Osteocyte (in vitro differentiated cells): ENCODE measurements around the gene PODXL. TPM values are rescaled to one million over a fixed set of nuclear protein-coding genes. Genes with fewer than 3 reads are reported as not detected.

ENCODE experiments used
- DNase-seq: peaks from one replicate; pipeline ENCODE4 v3.0.0; 2021; ENCODE audit warnings: mixed read lengths; ENCODE audit not compliant: unreplicated experiment; ENCODE audit errors: extremely low spot score
- H3K27ac Mint-ChIP-seq: one replicate; pipeline ENCODE4 v1.8.0; 2021; ENCODE audit warnings: mild to moderate bottlenecking, mixed read lengths; ENCODE audit not compliant: unreplicated experiment
- H3K27me3 Mint-ChIP-seq: one replicate; pipeline ENCODE4 v1.8.0; 2021; ENCODE audit warnings: mixed read lengths; ENCODE audit not compliant: unreplicated experiment
- H3K36me3 Mint-ChIP-seq: one replicate; pipeline ENCODE4 v1.8.0; 2021; ENCODE audit warnings: mixed read lengths; ENCODE audit not compliant: unreplicated experiment
- H3K4me1 Mint-ChIP-seq: one replicate; pipeline ENCODE4 v1.8.0; 2021; ENCODE audit warnings: mixed read lengths; ENCODE audit not compliant: unreplicated experiment
- H3K4me3 Mint-ChIP-seq: one replicate; pipeline ENCODE4 v1.8.0; 2021; ENCODE audit warnings: mild to moderate bottlenecking, moderate library complexity, mixed read lengths; ENCODE audit not compliant: unreplicated experiment
- H3K9me3 Mint-ChIP-seq: one replicate; pipeline ENCODE4 v1.8.0; 2021; ENCODE audit warnings: mixed read lengths; ENCODE audit not compliant: unreplicated experiment
- CTCF ChIP-seq: fragments of 200-600 bp; sonication (generic); IDR thresholded peaks from 2 replicates; pipeline ENCODE4 v1.5.0; 2021; ENCODE audit warnings: antibody characterized with exemption, mild to moderate bottlenecking, moderate library complexity
- total RNA-seq: library from RNA; stranded (reverse); gene quantifications from 2 replicates; pipeline ENCODE4 v1.2.1, GENCODE V29; 2021

Gene PODXL
- total RNA-seq, 1 donor from 2014 or later = 21.2 TPM

DNA sequence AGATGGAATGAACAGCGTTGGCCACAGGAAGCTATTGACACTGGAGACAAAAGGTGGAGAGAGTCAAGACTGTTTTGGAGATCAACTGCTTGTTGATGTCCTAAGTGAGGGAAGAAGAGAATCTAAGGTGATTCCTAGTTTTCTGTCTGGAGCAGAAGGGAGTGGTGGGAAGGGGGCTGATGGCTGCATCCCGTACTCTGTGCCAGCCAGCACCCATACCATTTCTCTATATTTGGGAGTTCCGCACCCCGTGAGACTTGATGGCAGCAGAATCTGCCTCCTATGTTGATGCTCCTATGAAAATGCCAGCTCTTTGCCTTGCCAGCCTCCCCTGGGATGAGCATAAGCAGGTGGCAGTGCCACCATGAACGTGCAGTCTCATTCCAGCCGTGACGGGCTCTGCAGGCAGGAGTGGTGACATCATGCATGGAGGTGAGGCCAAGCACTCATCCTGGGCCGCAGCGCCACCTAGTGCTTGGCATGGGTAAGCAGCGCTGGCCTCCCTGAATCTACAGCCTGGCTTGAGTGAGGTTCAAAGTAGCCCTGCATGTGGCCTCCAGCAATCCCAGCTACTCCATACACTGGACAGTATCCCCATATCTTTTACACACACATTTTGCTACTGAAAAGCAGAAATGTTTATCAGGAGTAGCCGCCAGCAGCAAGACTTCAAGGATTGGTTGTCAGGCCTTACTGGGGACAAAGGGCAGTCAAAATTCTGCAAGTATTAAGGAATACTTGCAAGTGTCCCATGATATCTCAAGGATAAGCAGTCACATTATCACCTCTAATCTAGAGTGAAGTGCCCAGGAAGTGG is 43.0 kb downstream of the PODXL start:
- H3K27me3 Mint-ChIP-seq = no peaks in the 10 kb centered on the region

GRCh38 chr7:131511774-131512535 is 44.5 kb downstream of the PODXL start:
- peaks cover 27% of the 10 kb centered on the region for H3K4me1 Mint-ChIP-seq
- peak; percentile 34 for DNase-seq
- H3K27me3 Mint-ChIP-seq = no peaks in the 10 kb centered on the region
- no peak overlapping the region for H3K4me3 Mint-ChIP-seq
- H3K36me3 Mint-ChIP-seq = peaks cover 5% of the 10 kb centered on the region
- no peaks in the 10 kb centered on the region for H3K9me3 Mint-ChIP-seq
- no peak overlapping the region for H3K27ac Mint-ChIP-seq
- no peak for TF ChIP-seq CTCF

More for the DNA sequence above, 43.0 kb downstream of the PODXL start:
- Mint-ChIP-seq H3K27ac (peak overlapping the region; percentile 45), H3K4me3 (no peak overlapping the region), H3K36me3 (peaks cover 3% of the 10 kb centered on the region), H3K4me1 (peaks cover 20% of the 10 kb centered on the region), H3K9me3 (no peaks in the 10 kb centered on the region)
- peak; percentile 95 for TF ChIP-seq CTCF
- peak; percentile 91 for DNase-seq

DNA sequence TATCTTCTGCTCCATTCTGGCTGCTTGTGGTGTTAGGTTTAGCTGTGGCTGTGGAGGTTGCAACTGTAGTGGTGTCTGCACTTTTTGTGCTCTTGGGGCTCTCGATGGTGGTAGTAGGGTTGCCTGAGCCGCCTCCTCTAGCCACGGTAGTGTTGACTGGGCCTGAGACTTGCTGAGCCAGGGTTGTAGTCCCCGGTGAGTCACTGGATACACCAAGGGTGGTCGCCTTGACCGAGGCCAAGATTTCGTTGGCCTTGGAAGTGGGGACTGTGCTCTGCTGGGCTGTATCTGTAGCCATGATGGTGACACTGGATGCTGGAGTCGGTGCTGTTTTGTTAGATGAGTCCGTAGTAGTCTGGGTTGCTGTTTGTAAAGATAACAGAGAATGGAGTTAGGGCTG is 45.4 kb downstream of the PODXL start:
- no peak for TF ChIP-seq CTCF
- H3K36me3 Mint-ChIP-seq = peaks cover 5% of the 10 kb centered on the region
- no peak overlapping the region for H3K27ac Mint-ChIP-seq
- no peak for DNase-seq
- no peak overlapping the region for H3K4me3 Mint-ChIP-seq
- H3K27me3 Mint-ChIP-seq = no peaks in the 10 kb centered on the region
- no peaks in the 10 kb centered on the region for H3K9me3 Mint-ChIP-seq
- H3K4me1 Mint-ChIP-seq = peaks cover 27% of the 10 kb centered on the region

GRCh38 chr7:131509781-131510180 is 46.6 kb downstream of the PODXL start:
- no peak for TF ChIP-seq CTCF
- H3K9me3 Mint-ChIP-seq = no peaks in the 10 kb centered on the region
- no peak for DNase-seq
- H3K4me3 Mint-ChIP-seq = no peak overlapping the region
- peaks cover 7% of the 10 kb centered on the region for H3K36me3 Mint-ChIP-seq
- H3K27ac Mint-ChIP-seq = no peak overlapping the region
- H3K27me3 Mint-ChIP-seq = no peaks in the 10 kb centered on the region
- H3K4me1 Mint-ChIP-seq = peaks cover 22% of the 10 kb centered on the region
